Measurements from ENCODE around the gene FUT3. TPM values are rescaled to one million over a fixed set of nuclear protein-coding genes. Genes with fewer than 3 reads are reported as not detected.

Gene FUT3
- polyA plus RNA-seq, 1 of the 3 experiments (the other 2 are of a cell fraction): not detected

GRCh38 chr19:5803752-5804515 is 47.3 kb downstream of the FUT3 start:
- WGBS (ENCODE audit: low lambda C conversion rate): 14% methylated on average over 21 of the region's 54 CpGs
- Histone ChIP-seq H3K79me2 (ENCODE audit: insufficient read depth) (no peaks in the 10 kb centered on the region), H3K9me2 (no peaks in the 10 kb centered on the region), H2AFZ (ENCODE audit: low read depth) (peak overlapping the region; percentile 99), H4K20me1 (ENCODE audit: insufficient read depth) (no peaks in the 10 kb centered on the region), H3F3A (replicated peaks; ENCODE audit: insufficient read depth) (no peaks in the 10 kb centered on the region), H3K9me3 (no peaks in the 10 kb centered on the region), H3K4me3 (ENCODE audit: low read depth in 2 of 2, low read length in 1 of 2) (peak overlapping the region; percentile 30 to 56; a peak in 3 of 4 replicates), H3K4me1 (ENCODE audit: control insufficient read depth in 1 of 2, insufficient read depth in 2 of 2, low read depth in 1 of 2, low read length in 1 of 2) (peaks cover 3 to 32% of the 10 kb centered on the region in 2 experiments; a peak in 1 of 4 replicates), H3K27ac (ENCODE audit: low read depth in 2 of 2, low read length in 1 of 2) (no peak overlapping the region), H3K9ac (no peak overlapping the region), H3K4me2 (peak overlapping the region; percentile 83), H3K36me3 (replicated peaks in 1 of 2; ENCODE audit: control insufficient read depth in 1 of 2, insufficient read depth in 2 of 2, low read length in 1 of 2) (no peaks in the 10 kb centered on the region), H3K27me3 (ENCODE audit: insufficient read depth) (peaks cover 6% of the 10 kb centered on the region; the same call in 1 of the 2 replicates)
- CTCF ChIA-PET: interaction anchor here (0.6 to 3.9 kb wide), 84 partner anchors 10 to 344 kb away, joined by 3 to 73 read pairs (median 4); partner anchors contain the start of genes CAPS, CATSPERD, DUS3L and FUT6
- TF ChIP-seq RAD21 (IDR thresholded peaks at IDR 0.05; ENCODE audit: low read length) (peak; percentile 81), EP300 (IDR thresholded peaks at IDR 0.05; ENCODE audit: borderline replicate concordance in 1 of 2, low read depth in 1 of 2, low read length in 1 of 2) (peak in 1 of 2 experiments; percentile 5; a peak in 1 of 4 replicates), CTCF (IDR thresholded peaks at IDR 0.05) (peak; percentile 96), RCOR1 (IDR thresholded peaks at IDR 0.05; ENCODE audit: low read length) (no peak; the same call in 1 of the 2 replicates), TEAD4 (IDR thresholded peaks at IDR 0.05; ENCODE audit: borderline replicate concordance, insufficient read depth) (no peak), CHD2 (IDR thresholded peaks at IDR 0.05; ENCODE audit: low read length, partially characterized antibody) (peak; percentile 73), IRF3 (IDR thresholded peaks at IDR 0.05; ENCODE audit: low read depth, low read length) (no peak), TAF1 (IDR thresholded peaks at IDR 0.05; ENCODE audit: borderline replicate concordance, low read depth, low read length) (0 out of 2 replicates have a peak, but pooled peaks have one; percentile 20), SIN3A (IDR thresholded peaks at IDR 0.05; ENCODE audit: borderline replicate concordance, low read depth, low read length) (peak; percentile 36; the same call in 1 of the 2 replicates), SMC3 (IDR thresholded peaks at IDR 0.05; ENCODE audit: low read depth, low read length) (peak; percentile 82), YY1 (IDR thresholded peaks at IDR 0.05; ENCODE audit: low read depth) (no peak)
- POLR2A ChIA-PET: interaction anchor here (0.7 to 1.5 kb wide), 4 partner anchors 19 to 91 kb away, joined by 3 to 15 read pairs (median 4); no protein-coding TSS in a partner anchor
- DNase-seq: peak; percentile 99

GRCh38 chr19:5803441-5803751 is 47.9 kb downstream of the FUT3 start:
- Histone ChIP-seq H3K27me3 (ENCODE audit: insufficient read depth) (peaks cover 6% of the 10 kb centered on the region; the same call in 1 of the 2 replicates), H3K36me3 (replicated peaks in 1 of 2; ENCODE audit: control insufficient read depth in 1 of 2, insufficient read depth in 2 of 2, low read length in 1 of 2) (no peaks in the 10 kb centered on the region), H3K4me1 (ENCODE audit: control insufficient read depth in 1 of 2, insufficient read depth in 2 of 2, low read depth in 1 of 2, low read length in 1 of 2) (peaks cover 3 to 35% of the 10 kb centered on the region in 2 experiments; a peak in 1 of 4 replicates), H3K9ac (no peak overlapping the region), H3F3A (replicated peaks; ENCODE audit: insufficient read depth) (no peaks in the 10 kb centered on the region), H3K79me2 (ENCODE audit: insufficient read depth) (no peaks in the 10 kb centered on the region), H4K20me1 (ENCODE audit: insufficient read depth) (no peaks in the 10 kb centered on the region), H3K9me3 (no peaks in the 10 kb centered on the region), H3K4me2 (peak overlapping the region; percentile 83), H3K9me2 (no peaks in the 10 kb centered on the region), H2AFZ (ENCODE audit: low read depth) (peak overlapping the region; percentile 99), H3K4me3 (ENCODE audit: low read depth in 2 of 2, low read length in 1 of 2) (peak overlapping the region; percentile 30 to 56; a peak in 3 of 4 replicates), H3K27ac (ENCODE audit: low read depth in 2 of 2, low read length in 1 of 2) (no peak overlapping the region)
- WGBS (ENCODE audit: low lambda C conversion rate): 57% methylated on average over 8 of the region's 8 CpGs
- DNase-seq: no peak
- ChIA-PET CTCF (interaction anchor here (0.6 to 3.9 kb wide), 67 partner anchors 10 to 345 kb away, joined by 3 to 73 read pairs (median 6); partner anchors contain the start of genes CAPS, CATSPERD, DUS3L and LONP1), POLR2A (interaction anchor here (0.7 to 1.5 kb wide), 4 partner anchors 20 to 92 kb away, joined by 3 to 15 read pairs (median 4); no protein-coding TSS in a partner anchor)
- TF ChIP-seq YY1 (IDR thresholded peaks at IDR 0.05; ENCODE audit: low read depth) (no peak), RAD21 (IDR thresholded peaks at IDR 0.05; ENCODE audit: low read length) (no peak)
